HG02571 (cell line): Measurements from ENCODE around the gene CFAP97D2.
"Not testable (repeated sequence)": the region's sequence is repeated elsewhere in the genome, so short reads cannot be mapped to it uniquely, and the experiment has no call there.

Experiments used
- ATAC-seq: cut with Tn5 transposase; IDR thresholded peaks from one replicate; pipeline ENCODE4 v1.9.1; 2021; ENCODE audit warnings: mild to moderate bottlenecking, moderate library complexity; ENCODE audit not compliant: unreplicated experiment

The CFAP97D2 gene

GRCh38 chr13:114234266-114234644, 55.2 kb downstream of the CFAP97D2 start:
- ATAC-seq: no peak

- peak; percentile 87 for ATAC-seq
Observed at GRCh38 chr13:114234645-114235421, 55.8 kb downstream of the CFAP97D2 start, which contains the start of gene CDC16. CDC16 (plus strand) TSS chr13:114234897; CDS start chr13:114235085, 188 bp downstream.

- no peak for ATAC-seq
Observed at GRCh38 chr13:114235697-114236096, 56.6 kb downstream of the CFAP97D2 start.

- ATAC-seq: no peak
Observed at GRCh38 chr13:114236227-114236626, 57.2 kb downstream of the CFAP97D2 start.

GRCh38 chr13:114237415-114238112, 58.5 kb downstream of the CFAP97D2 start:
- no peak for ATAC-seq

GRCh38 chr13:114241918-114242317, 62.9 kb downstream of the CFAP97D2 start:
- no peak for ATAC-seq

- no peak for ATAC-seq
Observed at GRCh38 chr13:114243971-114244370, 64.9 kb downstream of the CFAP97D2 start.

GRCh38 chr13:114244637-114245036, 65.6 kb downstream of the CFAP97D2 start:
- no peak for ATAC-seq

GRCh38 chr13:114248011-114248410, 69.0 kb downstream of the CFAP97D2 start:
- no peak for ATAC-seq

GRCh38 chr13:114249077-114249476, 70.0 kb downstream of the CFAP97D2 start:
- no peak for ATAC-seq

- ATAC-seq: not testable (repeated sequence)
Observed at GRCh38 chr13:114251639-114252440, 72.8 kb downstream of the CFAP97D2 start.

GRCh38 chr13:114256547-114256946, 77.5 kb downstream of the CFAP97D2 start:
- no peak for ATAC-seq

- no peak for ATAC-seq
Observed at GRCh38 chr13:114257014-114257413, 78.0 kb downstream of the CFAP97D2 start.

GRCh38 chr13:114258589-114258988, 79.5 kb downstream of the CFAP97D2 start:
- no peak for ATAC-seq

GRCh38 chr13:114259374-114259773, 80.3 kb downstream of the CFAP97D2 start:
- ATAC-seq: no peak

- ATAC-seq: peak; percentile 55
Observed at GRCh38 chr13:114259974-114260373, 80.9 kb downstream of the CFAP97D2 start.

GRCh38 chr13:114260814-114261213, 81.8 kb downstream of the CFAP97D2 start:
- ATAC-seq: no peak

GRCh38 chr13:114261328-114261965, 82.4 kb downstream of the CFAP97D2 start:
- no peak for ATAC-seq

- ATAC-seq: no peak
Observed at GRCh38 chr13:114263578-114263977, 84.5 kb downstream of the CFAP97D2 start.

- ATAC-seq: not testable (repeated sequence)
Observed at GRCh38 chr13:114264313-114264712, 85.3 kb downstream of the CFAP97D2 start.
